HEK293T (cell line): ENCODE measurements around the gene SCYL1.

Experiments used
- CTCF ChIA-PET: fragments of 350-600 bp; formaldehyde crosslinking; extraction: SDS; loops from one replicate; lab custom pipeline; 2021; ENCODE audit warnings: antibody characterized with exemption, inconsistent platforms; lab: Yijun Ruan, JAX
- POLR2A ChIA-PET: fragments of 350-600 bp; formaldehyde crosslinking; extraction: SDS; loops from one replicate; lab custom pipeline; 2020; ENCODE audit warnings: antibody characterized with exemption, inconsistent platforms; lab: Yijun Ruan, JAX
- DNase-seq: peaks from one replicate; pipeline ENCODE4 v3.0.0; 2012; ENCODE audit warnings: mixed read lengths; ENCODE audit errors: extremely low spot score
- ARNT ChIP-seq: fragments of 450-650 bp; IDR thresholded peaks from 2 replicates; pipeline ENCODE4 v1.6.1; 2017; ENCODE audit warnings: mild to moderate bottlenecking
- BHLHE40 ChIP-seq: fragments of 450-650 bp; IDR thresholded peaks from 2 replicates; pipeline ENCODE4 v1.6.1; 2016; ENCODE audit warnings: mild to moderate bottlenecking, moderate library complexity, borderline replicate concordance
- CTBP1 ChIP-seq: fragments of 450-650 bp; IDR thresholded peaks from 2 replicates; pipeline ENCODE4 v1.6.1; 2016; ENCODE audit warnings: borderline replicate concordance
- ELF4 ChIP-seq: fragments of 450-650 bp; IDR thresholded peaks from 2 replicates; pipeline ENCODE4 v1.6.1; 2017; ENCODE audit warnings: antibody characterized with exemption
- FOXA1 ChIP-seq: fragments of 450-650 bp; IDR thresholded peaks from 2 replicates; pipeline ENCODE4 v1.6.1; 2016; ENCODE audit warnings: mild to moderate bottlenecking
- FOXK2 ChIP-seq: fragments of 450-650 bp; IDR thresholded peaks from 2 replicates; pipeline ENCODE4 v1.6.1; 2016; ENCODE audit warnings: mild to moderate bottlenecking
- FOXM1 ChIP-seq: fragments of 450-650 bp; IDR thresholded peaks from 2 replicates; pipeline ENCODE4 v1.6.1; 2017; ENCODE audit warnings: mild to moderate bottlenecking, borderline replicate concordance
- HDGF ChIP-seq: fragments of 450-650 bp; IDR thresholded peaks from 2 replicates; pipeline ENCODE4 v1.6.1; 2017; ENCODE audit warnings: antibody characterized with exemption, borderline replicate concordance
- L3MBTL2 ChIP-seq: fragments of 450-650 bp; conservative IDR thresholded peaks from 2 replicates; pipeline ENCODE4 v1.6.1; 2016; ENCODE audit warnings: mild to moderate bottlenecking
- LEF1 ChIP-seq: fragments of 450-650 bp; IDR thresholded peaks from 2 replicates; pipeline ENCODE4 v1.6.1; 2017; ENCODE audit warnings: mild to moderate bottlenecking, borderline replicate concordance
- NFRKB ChIP-seq: fragments of 450-650 bp; IDR thresholded peaks from 2 replicates; pipeline ENCODE4 v1.6.1; 2016; ENCODE audit warnings: mild to moderate bottlenecking, moderate library complexity
- SP1 ChIP-seq: fragments of 450-650 bp; IDR thresholded peaks from 2 replicates; pipeline ENCODE4 v1.6.1; 2017
- SUZ12 ChIP-seq: fragments of 450-650 bp; IDR thresholded peaks from 2 replicates; pipeline ENCODE4 v1.6.1; 2016; ENCODE audit warnings: mild to moderate bottlenecking
- TARDBP ChIP-seq: fragments of 450-650 bp; IDR thresholded peaks from 2 replicates; pipeline ENCODE4 v1.6.1; 2016
- ZNF384 ChIP-seq: fragments of 450-650 bp; IDR thresholded peaks from 2 replicates; pipeline ENCODE4 v1.6.1; 2016
- TF ChIP-seq, protein P1 (sequence below): fragments of 450-650 bp; IDR thresholded peaks from 2 replicates; pipeline ENCODE4 v1.6.1; 2016

SCYL1 gene

GRCh38 chr11:65571420-65571819, 46.5 kb downstream of the SCYL1 start:
- no peak for DNase-seq
- CTCF ChIA-PET: interaction anchor here (0.6 to 4.4 kb wide), 5 partner anchors 11 to 397 kb away, joined by 3 to 50 read pairs (median 8); no protein-coding TSS in a partner anchor
- POLR2A ChIA-PET: interaction anchor here (0.8 to 3.3 kb wide), 9 partner anchors 11 to 147 kb away, joined by 3 to 47 read pairs (median 4); partner anchors contain the start of genes MAP3K11 and PCNX3
- TF ChIP-seq HDGF (no peak), CTBP1 (no peak), L3MBTL2 (no peak), SP1 (no peak), FOXA1 (no peak), BHLHE40 (no peak), NFRKB (no peak), ARNT (no peak), LEF1 (no peak), ELF4 (no peak), ZNF384 (no peak), SUZ12 (no peak), FOXK2 (no peak), TARDBP (no peak), FOXM1 (no peak)
- TF ChIP-seq, protein P1, sequence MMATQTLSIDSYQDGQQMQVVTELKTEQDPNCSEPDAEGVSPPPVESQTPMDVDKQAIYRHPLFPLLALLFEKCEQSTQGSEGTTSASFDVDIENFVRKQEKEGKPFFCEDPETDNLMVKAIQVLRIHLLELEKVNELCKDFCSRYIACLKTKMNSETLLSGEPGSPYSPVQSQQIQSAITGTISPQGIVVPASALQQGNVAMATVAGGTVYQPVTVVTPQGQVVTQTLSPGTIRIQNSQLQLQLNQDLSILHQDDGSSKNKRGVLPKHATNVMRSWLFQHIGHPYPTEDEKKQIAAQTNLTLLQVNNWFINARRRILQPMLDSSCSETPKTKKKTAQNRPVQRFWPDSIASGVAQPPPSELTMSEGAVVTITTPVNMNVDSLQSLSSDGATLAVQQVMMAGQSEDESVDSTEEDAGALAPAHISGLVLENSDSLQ: no peak

GRCh38 chr11:65571940-65572339, 47.1 kb downstream of the SCYL1 start:
- DNase-seq: no peak
- POLR2A ChIA-PET: interaction anchor here (0.8 to 3.3 kb wide), 12 partner anchors 11 to 286 kb away, joined by 3 to 47 read pairs (median 4); partner anchors contain the start of genes CFL1 and SCYL1
- CTCF ChIA-PET: interaction anchor here (0.6 to 4.4 kb wide), 4 partner anchors 11 to 31 kb away, joined by 3 to 50 read pairs (median 10); no protein-coding TSS in a partner anchor
- no peak for TF ChIP-seq FOXK2
- TF ChIP-seq CTBP1: no peak
- TF ChIP-seq FOXM1: no peak
- no peak for TF ChIP-seq TARDBP
- TF ChIP-seq L3MBTL2: no peak
- TF ChIP-seq HDGF: no peak
- TF ChIP-seq ARNT: no peak
- no peak for TF ChIP-seq SUZ12
- no peak for TF ChIP-seq LEF1
- no peak for TF ChIP-seq SP1
- no peak for TF ChIP-seq FOXA1

DNA sequence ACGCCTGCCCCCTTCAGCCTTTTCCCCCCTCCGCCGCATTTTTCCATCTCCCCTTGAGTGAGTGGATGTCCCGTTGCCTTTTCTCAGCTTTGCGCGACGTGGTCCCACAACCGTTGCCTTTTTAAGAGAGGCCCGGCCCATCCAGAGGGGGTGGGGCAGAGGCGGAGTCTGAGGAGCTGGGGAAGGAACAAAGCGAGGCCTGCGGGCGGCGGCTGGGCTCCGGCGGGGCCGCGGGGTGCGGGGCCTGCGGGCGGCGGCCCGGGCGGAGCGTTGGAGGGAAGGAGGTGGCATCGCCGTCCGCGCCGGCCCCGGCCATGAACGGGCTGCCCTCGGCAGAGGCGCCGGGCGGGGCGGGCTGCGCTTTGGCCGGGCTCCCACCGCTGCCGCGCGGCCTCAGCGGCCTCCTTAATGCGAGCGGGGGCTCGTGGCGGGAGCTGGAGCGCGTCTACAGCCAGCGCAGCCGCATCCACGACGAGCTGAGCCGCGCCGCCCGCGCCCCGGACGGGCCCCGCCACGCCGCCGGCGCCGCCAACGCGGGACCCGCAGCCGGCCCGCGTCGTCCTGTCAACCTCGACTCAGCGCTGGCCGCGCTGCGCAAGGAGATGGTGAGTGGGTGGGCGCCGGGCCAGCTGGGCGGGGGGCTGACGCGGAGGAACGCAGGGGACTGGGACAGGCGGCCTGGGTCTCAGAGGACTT, 47.6 kb downstream of the SCYL1 start, which contains the start of gene FAM89B:
Gene FAM89B, plus strand, starts transcription at position 183 of the 696 bp plus-strand sequence. Its CDS starts 132 bp downstream, at position 315.
- CTCF ChIA-PET: interaction anchor here (0.5 to 4.4 kb wide), 8 partner anchors 13 to 120 kb away, joined by 3 to 50 read pairs (median 5); no protein-coding TSS in a partner anchor
- POLR2A ChIA-PET: interaction anchor here (0.7 to 2.0 kb wide), 12 partner anchors 12 to 286 kb away, joined by 3 to 9 read pairs (median 4); partner anchors contain the start of genes CFL1, LTBP3, MALAT1 and PCNX3
- TF ChIP-seq LEF1 (peak; percentile 30; the same call in 1 of the 2 replicates), FOXA1 (no peak), FOXM1 (0 out of 2 replicates have a peak, but pooled peaks have one; percentile 33)
- DNase-seq: peak; percentile 70

- CTCF ChIA-PET: interaction anchor here (0.6 to 4.4 kb wide), 6 partner anchors 13 to 119 kb away, joined by 3 to 50 read pairs (median 6); no protein-coding TSS in a partner anchor
These were observed 48.7 kb downstream of the SCYL1 start for GRCh38 chr11:65573391-65574079.

GRCh38 chr11:65574109-65574810, 49.4 kb downstream of the SCYL1 start:
- CTCF ChIA-PET: interaction anchor here (2.0 to 4.4 kb wide), 3 partner anchors 14 to 34 kb away, joined by 6 to 50 read pairs (median 8); no protein-coding TSS in a partner anchor
- POLR2A ChIA-PET: interaction anchor here (2.0 kb wide), 1 partner anchor 75 kb away, joined by 8 read pairs; the partner anchor contains the start of gene MALAT1
- DNase-seq: peak; percentile 89
- no peak for TF ChIP-seq FOXK2
- no peak for TF ChIP-seq HDGF
- TF ChIP-seq, protein P1: no peak
- TF ChIP-seq CTBP1: no peak
- no peak for TF ChIP-seq ZNF384
- no peak for TF ChIP-seq TARDBP
- TF ChIP-seq L3MBTL2: no peak
- no peak for TF ChIP-seq ARNT
- no peak for TF ChIP-seq NFRKB
- no peak for TF ChIP-seq FOXM1

More at GRCh38 chr11:65573391-65574079, 48.7 kb downstream of the SCYL1 start:
- POLR2A ChIA-PET: interaction anchor here (0.7 to 2.0 kb wide), 7 partner anchors 14 to 74 kb away, joined by 3 to 9 read pairs (median 5); partner anchors contain the start of genes LTBP3, MALAT1, PCNX3 and SCYL1
- no peak for DNase-seq
- TF ChIP-seq LEF1: no peak
- no peak for TF ChIP-seq ZNF384
